Gastrocnemius medialis (tissue), 4 donors: ENCODE measurements around the gene FCRL1.

Experiments used
- POLR2A ChIP-seq, 2 donors: fragments of 450-650 bp; IDR thresholded peaks; one replicate each; pipeline ENCODE4 v1.6.1; 2017; ENCODE audit warnings: antibody characterized with exemption in 2 of 2, mild to moderate bottlenecking in 2 of 2, moderate library complexity in 2 of 2
- TF ChIP-seq, protein P1 (sequence below), 5 experiments: fragments of 450-650 bp in 3 of 5; fragments of 200-600 bp in 2 of 5; sonication (generic) in 2 of 5; IDR thresholded peaks in 4 of 5; conservative IDR thresholded peaks in 1 of 5; 1 replicate in 4 of 5; 2 replicates in 1 of 5; pipeline ENCODE4 v1.5.1; 2016 to 2019; ENCODE audit warnings: antibody characterized with exemption in 5 of 5, mild to moderate bottlenecking in 3 of 5, moderate library complexity in 3 of 5

DNA sequence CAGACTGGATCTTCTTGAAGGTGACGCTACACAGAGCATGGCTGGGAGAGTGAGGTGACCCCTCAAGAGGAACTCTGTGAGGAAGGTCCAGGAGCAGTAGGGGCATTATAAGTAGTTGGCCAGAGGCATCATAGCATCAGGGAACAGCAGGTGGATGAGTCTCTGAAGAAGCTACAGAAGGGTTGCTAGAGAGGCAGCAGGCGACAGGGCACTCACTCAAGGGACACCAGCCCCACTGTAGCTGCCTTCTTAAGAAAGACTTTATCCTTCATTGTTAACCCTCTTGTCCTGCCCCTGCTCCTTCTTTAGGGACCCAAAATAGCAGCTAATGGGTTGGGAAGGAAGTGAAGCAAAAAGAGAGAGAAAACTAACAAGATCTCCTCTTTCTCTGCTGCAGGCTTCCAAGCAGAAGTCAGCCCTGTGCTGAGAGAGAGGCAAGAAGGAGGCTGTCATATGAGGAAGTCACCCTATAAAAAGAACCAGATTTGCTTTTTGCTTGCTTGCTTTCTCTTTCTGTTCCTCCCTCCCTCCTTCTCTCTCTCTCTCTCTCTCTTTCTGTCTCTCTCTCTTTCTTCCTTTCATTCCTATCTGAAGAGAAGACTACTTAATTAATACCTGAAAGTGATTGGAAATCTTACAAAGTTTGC is 29.4 kb upstream of the FCRL1 start:
- TF ChIP-seq, protein P1, sequence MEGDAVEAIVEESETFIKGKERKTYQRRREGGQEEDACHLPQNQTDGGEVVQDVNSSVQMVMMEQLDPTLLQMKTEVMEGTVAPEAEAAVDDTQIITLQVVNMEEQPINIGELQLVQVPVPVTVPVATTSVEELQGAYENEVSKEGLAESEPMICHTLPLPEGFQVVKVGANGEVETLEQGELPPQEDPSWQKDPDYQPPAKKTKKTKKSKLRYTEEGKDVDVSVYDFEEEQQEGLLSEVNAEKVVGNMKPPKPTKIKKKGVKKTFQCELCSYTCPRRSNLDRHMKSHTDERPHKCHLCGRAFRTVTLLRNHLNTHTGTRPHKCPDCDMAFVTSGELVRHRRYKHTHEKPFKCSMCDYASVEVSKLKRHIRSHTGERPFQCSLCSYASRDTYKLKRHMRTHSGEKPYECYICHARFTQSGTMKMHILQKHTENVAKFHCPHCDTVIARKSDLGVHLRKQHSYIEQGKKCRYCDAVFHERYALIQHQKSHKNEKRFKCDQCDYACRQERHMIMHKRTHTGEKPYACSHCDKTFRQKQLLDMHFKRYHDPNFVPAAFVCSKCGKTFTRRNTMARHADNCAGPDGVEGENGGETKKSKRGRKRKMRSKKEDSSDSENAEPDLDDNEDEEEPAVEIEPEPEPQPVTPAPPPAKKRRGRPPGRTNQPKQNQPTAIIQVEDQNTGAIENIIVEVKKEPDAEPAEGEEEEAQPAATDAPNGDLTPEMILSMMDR (IDR thresholded peaks at IDR 0.05 in 4 of 5, conservative IDR thresholded peaks at IDR 0.05 in 1 of 5) = no peak
- no peak for TF ChIP-seq POLR2A (IDR thresholded peaks at IDR 0.05)
